GM12865 (cell line): ENCODE measurements around the gene GDF15.

Experiments used
- DNase-seq: peaks from one replicate; pipeline ENCODE4 v3.0.0; 2010; ENCODE audit warnings: low read depth
- H3K4me3 ChIP-seq: 2 replicates; pipeline ENCODE4 v1.5.1; 2011; ENCODE audit warnings: mild to moderate bottlenecking, low read depth, low read length, control low read depth
- TF ChIP-seq, protein P1 (sequence below): IDR thresholded peaks from 2 replicates; pipeline ENCODE4 v1.5.1; 2011; ENCODE audit warnings: low read length, control low read depth, low read depth, inconsistent platforms; ENCODE audit not compliant: insufficient read depth; ENCODE audit errors: missing control alignments

GDF15 gene

DNA sequence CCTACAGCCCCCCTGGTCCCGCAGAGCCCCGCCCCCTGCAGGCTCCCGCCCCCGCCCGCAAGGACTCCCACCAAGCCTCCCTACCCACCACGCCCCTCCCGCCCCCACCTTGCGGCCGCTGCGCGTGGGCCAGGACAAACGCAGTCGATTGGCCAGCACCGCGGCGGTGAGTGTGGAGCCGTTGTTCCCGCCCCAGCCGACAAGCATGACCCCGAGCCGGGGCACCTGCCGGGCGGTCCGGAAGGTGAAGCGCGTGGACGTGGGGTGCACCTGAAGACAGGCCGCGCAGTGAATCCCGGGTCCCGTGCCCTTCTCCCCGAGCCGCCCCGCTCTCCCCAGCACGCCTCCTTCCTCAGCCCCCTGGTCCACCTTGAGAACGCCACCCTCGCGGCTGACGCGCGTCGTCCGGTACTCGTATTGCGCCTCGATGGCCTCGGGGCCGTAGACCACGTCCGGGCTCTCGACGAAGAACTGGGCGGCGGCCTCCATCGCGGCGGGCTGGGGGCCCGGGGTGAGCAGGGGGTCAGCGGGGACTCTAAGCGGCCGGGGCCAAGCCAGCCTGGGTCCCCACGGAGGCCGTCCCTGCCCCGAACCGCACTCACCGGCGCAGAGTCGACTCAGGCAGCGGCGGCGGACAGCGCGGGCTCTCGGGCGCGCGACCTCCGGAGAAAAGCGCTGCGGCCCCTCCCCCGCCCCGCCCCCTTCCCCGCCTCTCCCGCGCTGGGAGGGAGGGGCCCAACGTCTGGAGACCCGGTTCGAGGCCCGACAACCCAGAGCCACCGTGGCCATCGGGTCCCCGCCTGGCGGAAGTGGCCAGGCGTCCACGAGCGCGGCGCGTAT is 51.8 kb downstream of the GDF15 start, which contains the start of gene ISYNA1:
Gene ISYNA1, minus strand, starts transcription at position 643 of the 840 bp plus-strand sequence. Its CDS starts 154 bp downstream, at position 489.
- H3K4me3 ChIP-seq = peak within 1 kb of the TSS; percentile 63
- DNase-seq = no peak
- TF ChIP-seq, protein P1, sequence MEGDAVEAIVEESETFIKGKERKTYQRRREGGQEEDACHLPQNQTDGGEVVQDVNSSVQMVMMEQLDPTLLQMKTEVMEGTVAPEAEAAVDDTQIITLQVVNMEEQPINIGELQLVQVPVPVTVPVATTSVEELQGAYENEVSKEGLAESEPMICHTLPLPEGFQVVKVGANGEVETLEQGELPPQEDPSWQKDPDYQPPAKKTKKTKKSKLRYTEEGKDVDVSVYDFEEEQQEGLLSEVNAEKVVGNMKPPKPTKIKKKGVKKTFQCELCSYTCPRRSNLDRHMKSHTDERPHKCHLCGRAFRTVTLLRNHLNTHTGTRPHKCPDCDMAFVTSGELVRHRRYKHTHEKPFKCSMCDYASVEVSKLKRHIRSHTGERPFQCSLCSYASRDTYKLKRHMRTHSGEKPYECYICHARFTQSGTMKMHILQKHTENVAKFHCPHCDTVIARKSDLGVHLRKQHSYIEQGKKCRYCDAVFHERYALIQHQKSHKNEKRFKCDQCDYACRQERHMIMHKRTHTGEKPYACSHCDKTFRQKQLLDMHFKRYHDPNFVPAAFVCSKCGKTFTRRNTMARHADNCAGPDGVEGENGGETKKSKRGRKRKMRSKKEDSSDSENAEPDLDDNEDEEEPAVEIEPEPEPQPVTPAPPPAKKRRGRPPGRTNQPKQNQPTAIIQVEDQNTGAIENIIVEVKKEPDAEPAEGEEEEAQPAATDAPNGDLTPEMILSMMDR = no peak

DNA sequence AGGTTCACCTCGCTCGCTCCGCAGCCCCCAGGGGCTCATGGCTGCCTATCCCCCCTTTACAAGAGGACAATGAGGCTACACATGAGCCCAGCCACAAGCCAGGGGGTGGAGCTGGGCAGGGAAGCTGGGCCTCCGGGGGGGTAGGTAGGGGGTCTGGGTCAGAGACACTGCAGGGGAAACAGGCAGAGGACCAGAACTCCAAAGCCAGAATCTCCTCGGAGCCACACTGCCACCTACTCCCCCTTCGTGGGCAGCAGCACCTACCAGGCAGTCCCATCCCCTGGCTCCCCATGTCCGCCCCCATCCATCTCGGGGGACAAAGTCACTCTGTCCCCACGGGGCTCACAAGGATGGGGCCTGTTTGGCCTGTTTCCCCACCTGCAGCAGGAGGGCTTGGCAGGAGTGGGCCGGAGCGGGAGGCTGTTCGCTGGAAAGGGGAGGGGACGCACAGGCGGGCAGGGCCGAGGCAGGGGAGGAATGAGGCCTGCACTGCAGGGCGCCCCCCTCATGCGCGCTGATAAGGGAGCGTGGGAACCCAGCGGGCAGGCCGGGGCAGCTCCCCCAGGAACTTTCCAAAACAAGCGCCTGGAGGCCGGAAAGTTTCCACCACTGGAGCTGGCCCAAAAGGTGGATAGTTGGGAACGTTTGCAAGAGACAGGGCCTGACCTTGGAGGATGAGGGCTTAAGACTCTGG is 52.5 kb downstream of the GDF15 start:
- no peak overlapping the region for H3K4me3 ChIP-seq
- TF ChIP-seq, protein P1 = no peak

More for the DNA sequence above, 52.5 kb downstream of the GDF15 start:
- no peak for DNase-seq
